Chondrocyte (in vitro differentiated cells): ENCODE data around the gene RASSF10. TPM values are rescaled to one million over a fixed set of nuclear protein-coding genes. Genes with fewer than 3 reads are reported as not detected.
A peak's percentile ranks its signal among the peaks of the same experiment; 100 is the strongest.

Experiments
- DNase-seq: peaks from one replicate; pipeline ENCODE4 v3.0.0; 2021; ENCODE audit warnings: mixed read lengths, low spot score
- H3K27ac Mint-ChIP-seq: one replicate; pipeline ENCODE4 v1.8.0; 2021; ENCODE audit warnings: mild to moderate bottlenecking, moderate library complexity, mixed read lengths; ENCODE audit not compliant: unreplicated experiment
- H3K27me3 Mint-ChIP-seq: 2 replicates; pipeline ENCODE4 v1.8.0; 2021; ENCODE audit warnings: low read depth, mixed read lengths
- H3K36me3 Mint-ChIP-seq: 2 replicates; pipeline ENCODE4 v1.8.0; 2021; ENCODE audit warnings: low read depth, mixed read lengths
- H3K4me1 Mint-ChIP-seq: 2 replicates; pipeline ENCODE4 v1.8.0; 2021; ENCODE audit warnings: low read depth, mild to moderate bottlenecking, mixed read lengths
- H3K4me3 Mint-ChIP-seq: one replicate; pipeline ENCODE4 v1.8.0; 2021; ENCODE audit warnings: mild to moderate bottlenecking, moderate library complexity, mixed read lengths; ENCODE audit not compliant: unreplicated experiment
- H3K9me3 Mint-ChIP-seq: 2 replicates; pipeline ENCODE4 v1.8.0; 2021; ENCODE audit warnings: low read depth, mixed read lengths
- total RNA-seq: library from RNA; stranded (reverse); gene quantifications from 3 replicates; pipeline ENCODE4 v1.2.1, GENCODE V29; 2021
- TF ChIP-seq, protein P1 (sequence below): fragments of 200-600 bp; sonication (generic); IDR thresholded peaks from 2 replicates; pipeline ENCODE4 v1.5.0; 2021; ENCODE audit warnings: antibody characterized with exemption, mild to moderate bottlenecking, moderate library complexity

The RASSF10 gene
- total RNA-seq, 1 donor from 2014 or later, result not detected

DNA sequence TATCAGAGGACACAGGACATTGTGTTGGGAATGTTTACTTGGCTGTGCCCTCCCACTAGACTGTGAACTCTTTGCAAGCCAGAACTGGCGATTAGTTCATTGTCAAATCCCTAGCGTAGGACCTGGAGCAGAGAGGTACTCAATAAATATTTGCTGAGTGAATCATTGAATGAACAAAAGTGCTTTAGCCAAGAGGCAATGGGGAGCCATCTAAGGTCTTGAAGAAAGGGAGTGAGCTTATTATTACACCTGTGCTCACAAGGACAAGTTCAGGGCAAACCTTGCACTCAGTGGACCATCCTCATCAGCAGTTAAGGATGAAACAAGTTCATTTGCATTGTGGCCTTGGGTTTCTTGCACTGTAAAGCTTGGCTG, 1.1 kb upstream of the RASSF10 start:
- Mint-ChIP-seq H3K4me1 (peaks cover 13% of the 10 kb centered on the region), H3K4me3 (no peak overlapping the region), H3K27ac (no peak overlapping the region), H3K27me3 (peaks cover 70% of the 10 kb centered on the region), H3K36me3 (no peaks in the 10 kb centered on the region), H3K9me3 (no peaks in the 10 kb centered on the region)
- TF ChIP-seq, protein P1, sequence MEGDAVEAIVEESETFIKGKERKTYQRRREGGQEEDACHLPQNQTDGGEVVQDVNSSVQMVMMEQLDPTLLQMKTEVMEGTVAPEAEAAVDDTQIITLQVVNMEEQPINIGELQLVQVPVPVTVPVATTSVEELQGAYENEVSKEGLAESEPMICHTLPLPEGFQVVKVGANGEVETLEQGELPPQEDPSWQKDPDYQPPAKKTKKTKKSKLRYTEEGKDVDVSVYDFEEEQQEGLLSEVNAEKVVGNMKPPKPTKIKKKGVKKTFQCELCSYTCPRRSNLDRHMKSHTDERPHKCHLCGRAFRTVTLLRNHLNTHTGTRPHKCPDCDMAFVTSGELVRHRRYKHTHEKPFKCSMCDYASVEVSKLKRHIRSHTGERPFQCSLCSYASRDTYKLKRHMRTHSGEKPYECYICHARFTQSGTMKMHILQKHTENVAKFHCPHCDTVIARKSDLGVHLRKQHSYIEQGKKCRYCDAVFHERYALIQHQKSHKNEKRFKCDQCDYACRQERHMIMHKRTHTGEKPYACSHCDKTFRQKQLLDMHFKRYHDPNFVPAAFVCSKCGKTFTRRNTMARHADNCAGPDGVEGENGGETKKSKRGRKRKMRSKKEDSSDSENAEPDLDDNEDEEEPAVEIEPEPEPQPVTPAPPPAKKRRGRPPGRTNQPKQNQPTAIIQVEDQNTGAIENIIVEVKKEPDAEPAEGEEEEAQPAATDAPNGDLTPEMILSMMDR, result no peak
- DNase-seq, result no peak

DNA sequence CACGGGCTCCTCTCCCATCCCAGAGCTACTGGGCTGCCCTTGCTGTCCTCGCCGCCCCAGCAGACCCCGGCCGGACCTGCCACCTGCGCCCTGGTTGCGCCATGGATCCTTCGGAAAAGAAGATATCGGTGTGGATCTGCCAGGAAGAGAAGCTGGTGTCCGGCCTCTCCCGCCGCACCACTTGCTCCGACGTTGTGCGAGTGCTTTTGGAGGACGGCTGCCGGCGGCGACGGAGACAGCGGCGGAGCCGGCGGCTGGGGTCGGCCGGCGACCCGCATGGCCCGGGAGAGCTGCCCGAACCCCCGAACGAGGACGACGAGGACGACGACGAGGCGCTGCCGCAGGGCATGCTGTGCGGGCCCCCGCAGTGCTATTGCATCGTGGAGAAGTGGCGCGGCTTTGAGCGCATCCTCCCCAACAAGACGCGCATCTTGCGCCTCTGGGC, 382 bp downstream of the RASSF10 start:
- no peak overlapping the region for H3K27ac Mint-ChIP-seq
- H3K9me3 Mint-ChIP-seq, result no peaks in the 10 kb centered on the region
- H3K36me3 Mint-ChIP-seq, result no peaks in the 10 kb centered on the region
- TF ChIP-seq, protein P1, result no peak
- peaks cover 13% of the 10 kb centered on the region for H3K4me1 Mint-ChIP-seq
- no peak for DNase-seq
- peaks cover 73% of the 10 kb centered on the region for H3K27me3 Mint-ChIP-seq
- H3K4me3 Mint-ChIP-seq, result peak overlapping the region; percentile 53

DNA sequence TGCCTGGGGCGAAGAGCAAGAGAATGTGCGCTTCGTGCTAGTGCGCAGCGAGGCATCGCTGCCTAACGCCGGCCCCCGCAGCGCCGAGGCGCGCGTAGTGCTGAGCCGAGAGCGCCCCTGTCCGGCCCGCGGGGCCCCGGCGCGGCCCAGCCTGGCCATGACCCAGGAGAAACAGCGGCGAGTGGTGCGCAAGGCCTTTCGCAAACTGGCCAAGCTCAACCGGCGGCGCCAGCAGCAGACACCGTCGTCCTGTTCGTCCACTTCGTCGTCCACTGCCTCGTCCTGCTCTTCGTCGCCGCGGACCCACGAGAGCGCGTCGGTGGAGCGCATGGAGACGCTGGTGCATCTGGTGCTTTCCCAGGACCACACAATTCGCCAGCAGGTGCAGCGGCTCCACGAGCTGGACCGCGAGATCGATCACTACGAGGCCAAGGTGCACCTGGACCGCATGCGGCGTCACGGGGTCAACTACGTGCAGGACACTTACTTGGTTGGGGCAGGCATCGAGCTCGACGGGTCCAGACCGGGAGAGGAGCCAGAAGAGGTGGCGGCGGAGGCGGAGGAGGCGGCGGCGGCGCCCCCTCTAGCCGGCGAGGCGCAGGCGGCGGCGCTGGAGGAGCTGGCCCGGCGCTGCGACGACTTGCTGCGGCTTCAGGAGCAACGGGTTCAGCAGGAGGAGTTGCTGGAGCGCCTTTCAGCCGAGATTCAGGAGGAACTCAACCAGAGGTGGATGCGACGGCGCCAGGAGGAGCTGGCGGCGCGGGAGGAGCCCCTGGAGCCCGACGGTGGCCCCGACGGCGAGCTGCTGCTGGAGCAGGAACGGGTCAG, 1.0 kb downstream of the RASSF10 start:
- Mint-ChIP-seq H3K9me3 (no peaks in the 10 kb centered on the region), H3K27ac (no peak overlapping the region), H3K27me3 (peaks cover 77% of the 10 kb centered on the region), H3K36me3 (no peaks in the 10 kb centered on the region), H3K4me1 (peaks cover 13% of the 10 kb centered on the region), H3K4me3 (no peak overlapping the region)
- peak; percentile 91 for DNase-seq
- TF ChIP-seq, protein P1, result no peak

DNA sequence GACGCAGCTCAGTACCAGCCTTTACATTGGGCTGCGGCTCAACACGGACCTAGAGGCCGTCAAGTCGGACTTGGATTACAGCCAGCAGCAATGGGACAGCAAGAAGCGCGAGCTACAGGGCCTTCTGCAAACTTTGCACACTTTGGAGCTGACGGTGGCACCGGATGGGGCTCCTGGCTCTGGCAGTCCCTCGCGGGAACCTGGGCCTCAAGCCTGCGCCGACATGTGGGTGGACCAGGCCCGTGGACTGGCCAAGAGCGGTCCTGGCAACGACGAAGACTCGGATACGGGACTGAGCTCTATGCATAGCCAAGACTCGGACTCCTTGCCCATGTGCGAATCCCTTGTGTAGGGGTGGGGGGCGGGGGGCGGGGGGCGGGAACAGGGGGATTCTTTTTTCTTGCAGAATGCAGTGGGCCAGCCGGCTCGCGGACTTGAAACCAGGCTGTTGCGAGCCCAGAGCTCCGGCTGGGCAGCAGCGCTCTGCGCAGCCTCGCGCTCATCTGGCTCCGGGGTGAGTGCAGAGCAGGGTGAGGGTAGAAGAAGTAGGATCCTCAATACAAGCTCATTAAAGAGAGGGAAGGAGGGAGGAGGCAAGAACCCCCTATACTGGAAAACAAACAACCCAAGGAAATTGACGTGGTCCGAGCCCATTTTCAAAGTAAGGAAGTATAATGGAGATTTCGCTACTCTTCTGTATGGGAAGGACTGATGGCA, 1.8 kb downstream of the RASSF10 start:
- no peak overlapping the region for H3K4me3 Mint-ChIP-seq
- H3K27ac Mint-ChIP-seq, result no peak overlapping the region
- H3K9me3 Mint-ChIP-seq, result no peaks in the 10 kb centered on the region
- no peak for DNase-seq
- no peaks in the 10 kb centered on the region for H3K36me3 Mint-ChIP-seq
- H3K27me3 Mint-ChIP-seq, result peaks cover 80% of the 10 kb centered on the region
- peaks cover 13% of the 10 kb centered on the region for H3K4me1 Mint-ChIP-seq
- TF ChIP-seq, protein P1, result no peak

DNA sequence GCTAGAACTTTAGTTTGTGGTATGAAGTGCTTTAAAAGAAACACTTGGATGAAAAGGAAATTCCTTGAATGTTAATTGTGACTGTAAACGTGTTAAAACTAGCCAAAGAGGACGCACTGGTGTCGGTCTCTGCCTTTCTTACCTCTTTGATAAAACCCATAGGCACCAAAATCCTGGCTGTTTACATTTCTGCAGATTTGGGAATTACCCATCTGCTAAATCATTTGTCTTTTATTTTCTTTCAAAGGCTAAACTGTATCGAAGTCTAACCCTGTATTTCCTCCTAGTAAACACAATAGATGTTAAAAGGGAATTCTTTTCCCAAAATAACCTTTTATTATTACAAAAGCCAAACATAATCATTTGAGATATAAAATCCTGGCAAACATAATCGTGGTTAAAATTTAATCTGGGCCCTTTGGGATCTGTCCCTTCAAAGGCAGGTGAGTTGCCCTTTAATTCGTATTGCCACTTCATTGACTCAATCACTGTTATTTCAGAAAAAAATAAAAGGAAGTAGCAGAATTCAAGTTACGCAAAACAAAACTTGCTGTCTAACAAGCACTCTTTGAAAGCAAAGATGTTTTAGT, 2.4 kb downstream of the RASSF10 start:
- Mint-ChIP-seq H3K27ac (no peak overlapping the region), H3K27me3 (peaks cover 79% of the 10 kb centered on the region), H3K4me3 (no peak overlapping the region), H3K36me3 (peaks cover 4% of the 10 kb centered on the region), H3K4me1 (peaks cover 13% of the 10 kb centered on the region), H3K9me3 (no peaks in the 10 kb centered on the region)
- TF ChIP-seq, protein P1, result no peak
- no peak for DNase-seq
